Posterior vena cava (tissue), 2 donors: Measurements from ENCODE around the gene IFT22. TPM values are rescaled to one million over a fixed set of nuclear protein-coding genes. Genes with fewer than 3 reads are reported as not detected.
"Not testable (repeated sequence)": the region's sequence is repeated elsewhere in the genome, so short reads cannot be mapped to it uniquely, and the experiment has no call there.

Source experiments
- DNase-seq: peaks from one replicate; pipeline ENCODE4 v3.0.0-alpha.2; 2020; ENCODE audit warnings: low spot score
- intact Hi-C, 2 donors: fragments of 100-400 bp; cut with DNase I; formaldehyde crosslinking; loops; one replicate each; pipeline versions ENCODE4 v1.14.1 to v1.14.2; 2022 to 2023
- total RNA-seq, 2 donors: library from RNA; stranded (reverse); fragmentation: NEBNext Ultra II Directional; extraction: Animal tissue kit (Norgen Biotek cat#: 25700); gene quantifications; one replicate each; pipeline ENCODE4 v1.2.1, GENCODE V29; 2021
- donor health status: DM: yes; HTN: yes; CAD: no.
- donor health status: DM: yes; HTN: yes; CAD: no.

IFT22 gene
- total RNA-seq, 2 donors from 2014 or later: 15.0 to 24.3 TPM

GRCh38 chr7:101330011-101330484, 8.4 kb upstream of the IFT22 start:
- intact Hi-C loops: no loop called here
- no peak for DNase-seq

- intact Hi-C loops: no loop called here
- DNase-seq: no peak
These were observed 6.5 kb upstream of the IFT22 start for GRCh38 chr7:101328159-101328558.

- intact Hi-C loops: no loop called here
- DNase-seq: no peak
These were observed 2.2 kb downstream of the IFT22 start for GRCh38 chr7:101319401-101319800.

- no peak for DNase-seq
- intact Hi-C loops: no loop called here
These were observed 6.3 kb downstream of the IFT22 start for GRCh38 chr7:101315336-101315735.

GRCh38 chr7:101308245-101309085, 13.1 kb downstream of the IFT22 start:
- DNase-seq: no peak
- intact Hi-C loops: no loop called here

GRCh38 chr7:101306307-101306706, 15.3 kb downstream of the IFT22 start:
- DNase-seq: no peak
- intact Hi-C loops: no loop called here

- intact Hi-C loops: no loop called here
- DNase-seq: no peak
These were observed 18.4 kb downstream of the IFT22 start for GRCh38 chr7:101303102-101303701.

- intact Hi-C loops: no loop called here
- no peak for DNase-seq
These were observed 18.9 kb downstream of the IFT22 start for GRCh38 chr7:101302641-101303101.

- intact Hi-C loops: no loop called here
- no peak for DNase-seq
These were observed 20.9 kb downstream of the IFT22 start for GRCh38 chr7:101300465-101301376.

GRCh38 chr7:101299511-101300464, 21.8 kb downstream of the IFT22 start:
- intact Hi-C loops: no loop called here
- no peak for DNase-seq

GRCh38 chr7:101294832-101295121, 26.8 kb downstream of the IFT22 start:
- DNase-seq: no peak
- intact Hi-C loops: no loop called here

- DNase-seq: no peak
- intact Hi-C loops: no loop called here
These were observed 27.4 kb downstream of the IFT22 start for GRCh38 chr7:101294039-101294831.

- DNase-seq: not testable (repeated sequence)
These were observed 28.3 kb downstream of the IFT22 start for GRCh38 chr7:101293069-101294021.

GRCh38 chr7:101292566-101292965, 29.0 kb downstream of the IFT22 start:
- DNase-seq, intact Hi-C loops: not testable (repeated sequence)

More at GRCh38 chr7:101293069-101294021, 28.3 kb downstream of the IFT22 start:
- intact Hi-C loops: not testable (repeated sequence)

GRCh38 chr7:101290186-101291037, 31.2 kb downstream of the IFT22 start:
- intact Hi-C loops, DNase-seq: not testable (repeated sequence)

- DNase-seq, intact Hi-C loops: not testable (repeated sequence)
These were observed 31.9 kb downstream of the IFT22 start for GRCh38 chr7:101289687-101290086.
